HG03521 (cell line): ENCODE measurements around the gene TGFBR2.
"Not testable (repeated sequence)": the region's sequence is repeated elsewhere in the genome, so short reads cannot be mapped to it uniquely, and the experiment has no call there.

Source experiments
- ATAC-seq: cut with Tn5 transposase; IDR thresholded peaks from one replicate; pipeline ENCODE4 v1.9.1; 2021; ENCODE audit warnings: mild to moderate bottlenecking, moderate library complexity; ENCODE audit not compliant: unreplicated experiment

TGFBR2 gene

GRCh38 chr3:30617653-30618052, 11.3 kb downstream of the TGFBR2 start:
- no peak for ATAC-seq

GRCh38 chr3:30618526-30618925, 12.1 kb downstream of the TGFBR2 start:
- ATAC-seq = no peak

- no peak for ATAC-seq
Observed at GRCh38 chr3:30619318-30619717, 12.9 kb downstream of the TGFBR2 start.

GRCh38 chr3:30620402-30621360, 14.3 kb downstream of the TGFBR2 start:
- ATAC-seq = no peak

GRCh38 chr3:30621576-30621975, 15.2 kb downstream of the TGFBR2 start:
- ATAC-seq = no peak

GRCh38 chr3:30622047-30622545, 15.7 kb downstream of the TGFBR2 start:
- ATAC-seq = no peak

GRCh38 chr3:30622790-30623189, 16.4 kb downstream of the TGFBR2 start:
- ATAC-seq = no peak

- ATAC-seq = no peak
Observed at GRCh38 chr3:30623351-30623750, 16.9 kb downstream of the TGFBR2 start.

- not testable (repeated sequence) for ATAC-seq
Observed at GRCh38 chr3:30624480-30624879, 18.1 kb downstream of the TGFBR2 start.

GRCh38 chr3:30625541-30626438, 19.4 kb downstream of the TGFBR2 start:
- no peak for ATAC-seq

GRCh38 chr3:30626443-30627180, 20.2 kb downstream of the TGFBR2 start:
- ATAC-seq = no peak

GRCh38 chr3:30628205-30628900, 22.0 kb downstream of the TGFBR2 start:
- ATAC-seq = no peak

GRCh38 chr3:30628901-30629590, 22.6 kb downstream of the TGFBR2 start:
- no peak for ATAC-seq

- no peak for ATAC-seq
Observed at GRCh38 chr3:30629746-30630145, 23.3 kb downstream of the TGFBR2 start.

- no peak for ATAC-seq
Observed at GRCh38 chr3:30630238-30631030, 24.0 kb downstream of the TGFBR2 start.

GRCh38 chr3:30631243-30631904, 25.0 kb downstream of the TGFBR2 start:
- peak; percentile 45 for ATAC-seq

- no peak for ATAC-seq
Observed at GRCh38 chr3:30632065-30632464, 25.7 kb downstream of the TGFBR2 start.

- ATAC-seq = no peak
Observed at GRCh38 chr3:30632521-30632920, 26.1 kb downstream of the TGFBR2 start.
